ENCODE measurements around the gene EFCAB6. TPM values are rescaled to one million over a fixed set of nuclear protein-coding genes. Genes with fewer than 3 reads are reported as not detected.

Gene EFCAB6
- total and polyA plus RNA-seq, 2 donors (not counting 1 experiment from before 2014, with no cell fraction given) = 0.07 to 0.10 TPM

GRCh38 chr22:43635101-43635500, 177.0 kb downstream of the EFCAB6 start:
- TF ChIP-seq, protein P1, sequence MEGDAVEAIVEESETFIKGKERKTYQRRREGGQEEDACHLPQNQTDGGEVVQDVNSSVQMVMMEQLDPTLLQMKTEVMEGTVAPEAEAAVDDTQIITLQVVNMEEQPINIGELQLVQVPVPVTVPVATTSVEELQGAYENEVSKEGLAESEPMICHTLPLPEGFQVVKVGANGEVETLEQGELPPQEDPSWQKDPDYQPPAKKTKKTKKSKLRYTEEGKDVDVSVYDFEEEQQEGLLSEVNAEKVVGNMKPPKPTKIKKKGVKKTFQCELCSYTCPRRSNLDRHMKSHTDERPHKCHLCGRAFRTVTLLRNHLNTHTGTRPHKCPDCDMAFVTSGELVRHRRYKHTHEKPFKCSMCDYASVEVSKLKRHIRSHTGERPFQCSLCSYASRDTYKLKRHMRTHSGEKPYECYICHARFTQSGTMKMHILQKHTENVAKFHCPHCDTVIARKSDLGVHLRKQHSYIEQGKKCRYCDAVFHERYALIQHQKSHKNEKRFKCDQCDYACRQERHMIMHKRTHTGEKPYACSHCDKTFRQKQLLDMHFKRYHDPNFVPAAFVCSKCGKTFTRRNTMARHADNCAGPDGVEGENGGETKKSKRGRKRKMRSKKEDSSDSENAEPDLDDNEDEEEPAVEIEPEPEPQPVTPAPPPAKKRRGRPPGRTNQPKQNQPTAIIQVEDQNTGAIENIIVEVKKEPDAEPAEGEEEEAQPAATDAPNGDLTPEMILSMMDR (IDR thresholded peaks at IDR 0.05) = no peak
- TF ChIP-seq EZH2 (IDR thresholded peaks at IDR 0.05; ENCODE audit: borderline replicate concordance, insufficient read depth, low read depth, low read length, poor library complexity, severe bottlenecking) = no peak
- no peak overlapping the region for H3K27ac Mint-ChIP-seq
- H3K9me3 Mint-ChIP-seq (ENCODE audit: insufficient read depth) = peaks cover 7% of the 10 kb centered on the region
- Histone ChIP-seq H3K27me3 (replicated peaks in 1 of 4; ENCODE audit: control extremely low read depth in 1 of 4, control insufficient read depth in 3 of 4, insufficient read depth in 4 of 4, low read length in 3 of 4) (no peaks in the 10 kb centered on the region), H3K79me2 (ENCODE audit: control insufficient read depth, insufficient read depth, low read length) (no peaks in the 10 kb centered on the region), H3K36me3 (replicated peaks in 1 of 2; ENCODE audit: control extremely low read depth in 1 of 2, control insufficient read depth in 1 of 2, extremely low read depth in 1 of 2, insufficient read depth in 2 of 2, low read length in 1 of 2) (no peaks in the 10 kb centered on the region), H3K4me2 (replicated peaks; ENCODE audit: low read depth, low read length, poor library complexity, severe bottlenecking) (no peak overlapping the region), H3K9me3 (ENCODE audit: control extremely low read depth in 1 of 3, control insufficient read depth in 2 of 3, insufficient read depth in 1 of 3, low read length in 2 of 3) (peaks cover 1 to 16% (median 9%) of the 10 kb centered on the region in 3 donors), H3K4me1 (ENCODE audit: control insufficient read depth in 2 of 2, insufficient read depth in 2 of 2, low read length in 2 of 2) (no peaks in the 10 kb centered on the region), H3K27ac (ENCODE audit: low read length in 2 of 2) (no peak overlapping the region), H2AFZ (ENCODE audit: insufficient read depth, low read depth, low read length, poor library complexity, severe bottlenecking) (no peak overlapping the region), H3K9ac (ENCODE audit: low read length) (no peak overlapping the region), H4K20me1 (ENCODE audit: control insufficient read depth, insufficient read depth, low read length, poor library complexity, severe bottlenecking) (no peaks in the 10 kb centered on the region), H3K4me3 (ENCODE audit: control extremely low read depth in 1 of 5, extremely low read depth in 1 of 5, insufficient read depth in 1 of 5, low read depth in 2 of 5, low read length in 4 of 5) (no peak overlapping the region)
- ChIA-PET POLR2A (no interaction called here), CTCF (no interaction called here)
- peaks cover 16% of the 10 kb centered on the region for H3K27me3 Mint-ChIP-seq
- DNase-seq (no peak), ATAC-seq (ENCODE audit: low read depth) (no peak)
- no peak overlapping the region for H3K4me3 Mint-ChIP-seq
- 89% methylated on average over 7 of the region's 9 CpGs for WGBS (ENCODE audit: insufficient coverage)
- intact Hi-C loops (cut with micrococcal nuclease) = no loop called here
- H3K4me1 Mint-ChIP-seq = no peaks in the 10 kb centered on the region

DNA sequence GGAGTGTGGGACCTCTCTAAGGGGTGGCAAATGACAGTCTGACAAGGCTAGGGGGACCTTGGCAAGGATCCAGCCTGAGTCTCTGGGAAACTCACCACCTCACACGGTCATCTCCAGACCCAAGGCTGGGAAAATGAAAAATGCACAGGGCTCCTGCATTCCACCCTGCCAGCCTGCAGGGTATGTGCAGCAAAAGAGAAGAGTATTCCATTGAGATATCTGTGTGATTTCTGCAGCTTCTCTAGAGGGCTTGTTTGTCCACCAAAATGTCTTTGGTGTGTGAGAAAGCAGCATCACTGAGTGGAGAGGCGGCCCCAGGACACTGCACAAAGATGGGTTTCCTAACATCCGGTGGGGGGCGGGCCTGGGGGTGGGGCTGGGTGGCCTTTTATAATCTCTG, 177.8 kb downstream of the EFCAB6 start:
- H3K27me3 Mint-ChIP-seq = peaks cover 12% of the 10 kb centered on the region
- Histone ChIP-seq H3K27ac (ENCODE audit: low read length in 2 of 2) (no peak overlapping the region), H3K79me2 (ENCODE audit: control insufficient read depth, insufficient read depth, low read length) (no peaks in the 10 kb centered on the region), H3K27me3 (replicated peaks in 1 of 4; ENCODE audit: control extremely low read depth in 1 of 4, control insufficient read depth in 3 of 4, insufficient read depth in 4 of 4, low read length in 3 of 4) (no peaks in the 10 kb centered on the region), H3K36me3 (replicated peaks in 1 of 2; ENCODE audit: control extremely low read depth in 1 of 2, control insufficient read depth in 1 of 2, extremely low read depth in 1 of 2, insufficient read depth in 2 of 2, low read length in 1 of 2) (no peaks in the 10 kb centered on the region), H3K4me2 (replicated peaks; ENCODE audit: low read depth, low read length, poor library complexity, severe bottlenecking) (no peak overlapping the region), H3K4me1 (ENCODE audit: control insufficient read depth in 2 of 2, insufficient read depth in 2 of 2, low read length in 2 of 2) (no peaks in the 10 kb centered on the region), H2AFZ (ENCODE audit: insufficient read depth, low read depth, low read length, poor library complexity, severe bottlenecking) (no peak overlapping the region), H4K20me1 (ENCODE audit: control insufficient read depth, insufficient read depth, low read length, poor library complexity, severe bottlenecking) (no peaks in the 10 kb centered on the region), H3K9ac (ENCODE audit: low read length) (no peak overlapping the region), H3K9me3 (ENCODE audit: control extremely low read depth in 1 of 3, control insufficient read depth in 2 of 3, insufficient read depth in 1 of 3, low read length in 2 of 3) (peaks cover 0 to 16% (median 7%) of the 10 kb centered on the region in 3 donors), H3K4me3 (ENCODE audit: control extremely low read depth in 1 of 5, extremely low read depth in 1 of 5, insufficient read depth in 1 of 5, low read depth in 2 of 5, low read length in 4 of 5) (no peak overlapping the region)
- H3K9me3 Mint-ChIP-seq (ENCODE audit: insufficient read depth) = peaks cover 3% of the 10 kb centered on the region
- H3K4me3 Mint-ChIP-seq = no peak overlapping the region
- ChIA-PET CTCF (no interaction called here), POLR2A (no interaction called here)
- ATAC-seq (ENCODE audit: low read depth) (no peak), DNase-seq (no peak)
- WGBS (ENCODE audit: insufficient coverage) = 83% methylated on average over 1 of the region's 4 CpGs
- no peak overlapping the region for H3K27ac Mint-ChIP-seq
- intact Hi-C loops (cut with micrococcal nuclease) = no loop called here
- H3K4me1 Mint-ChIP-seq = no peaks in the 10 kb centered on the region
- TF ChIP-seq, protein P1 (IDR thresholded peaks at IDR 0.05) = no peak
- no peak for TF ChIP-seq EZH2 (IDR thresholded peaks at IDR 0.05; ENCODE audit: borderline replicate concordance, insufficient read depth, low read depth, low read length, poor library complexity, severe bottlenecking)
